HEK293T (cell line): ENCODE data around the gene SC5D.

Experiments used
- CTBP1 ChIP-seq: fragments of 450-650 bp; IDR thresholded peaks from 2 replicates; pipeline ENCODE4 v1.6.1; 2016; ENCODE audit warnings: borderline replicate concordance
- ELF4 ChIP-seq: fragments of 450-650 bp; IDR thresholded peaks from 2 replicates; pipeline ENCODE4 v1.6.1; 2017; ENCODE audit warnings: antibody characterized with exemption
- FOXM1 ChIP-seq: fragments of 450-650 bp; IDR thresholded peaks from 2 replicates; pipeline ENCODE4 v1.6.1; 2017; ENCODE audit warnings: mild to moderate bottlenecking, borderline replicate concordance
- HDGF ChIP-seq: fragments of 450-650 bp; IDR thresholded peaks from 2 replicates; pipeline ENCODE4 v1.6.1; 2017; ENCODE audit warnings: antibody characterized with exemption, borderline replicate concordance
- SP1 ChIP-seq: fragments of 450-650 bp; IDR thresholded peaks from 2 replicates; pipeline ENCODE4 v1.6.1; 2017
- SUZ12 ChIP-seq: fragments of 450-650 bp; IDR thresholded peaks from 2 replicates; pipeline ENCODE4 v1.6.1; 2016; ENCODE audit warnings: mild to moderate bottlenecking

DNA sequence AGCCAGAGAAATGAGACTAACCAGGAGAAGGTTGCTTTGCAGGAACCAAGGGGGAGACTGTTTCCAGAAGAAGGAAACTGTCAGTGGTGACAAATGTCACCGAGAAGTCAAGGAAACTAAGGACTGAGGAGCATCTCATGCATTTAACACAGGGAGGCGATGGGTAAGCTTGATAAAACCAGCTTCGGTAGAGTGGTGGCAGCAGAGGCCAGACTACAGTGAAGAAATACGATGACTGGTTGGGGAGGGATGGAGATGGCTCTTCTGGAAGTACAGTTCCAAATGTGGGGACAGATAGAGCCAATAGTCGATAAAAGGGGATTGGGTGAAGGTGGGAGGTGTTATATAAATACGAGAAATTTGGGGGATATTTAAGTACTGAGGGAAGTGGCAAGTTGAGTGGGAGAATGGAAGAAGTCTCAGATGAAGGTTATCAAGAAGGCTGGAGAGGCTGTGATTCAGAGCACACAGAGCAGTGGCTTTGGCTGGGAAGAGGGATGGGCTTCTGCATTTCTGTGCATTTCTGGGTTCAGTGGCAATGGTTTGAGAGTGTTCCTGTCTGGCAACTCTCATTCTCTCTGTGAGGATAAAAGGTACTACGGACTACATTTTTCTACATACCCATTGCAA lies 29.2 kb downstream of the SC5D start:
- no peak for TF ChIP-seq FOXM1
- no peak for TF ChIP-seq ELF4
- TF ChIP-seq SUZ12, result no peak
- TF ChIP-seq HDGF, result no peak
- TF ChIP-seq SP1, result no peak
- no peak for TF ChIP-seq CTBP1
